PC-3 (cell line): ENCODE data around the gene PRDM13. TPM values are rescaled to one million over a fixed set of nuclear protein-coding genes. Genes with fewer than 3 reads are reported as not detected.

Source experiments
- ATAC-seq: fragments of 200-7000 bp; cut with Tn5 transposase; 2 replicates; pipeline ENCODE4 v1.9.1; 2020; ENCODE audit warnings: mild to moderate bottlenecking, moderate library complexity
- BruUV-seq: library from RNA; stranded (reverse); fragments of 400-500 nt; replicated peaks from 2 replicates; lab custom pipeline; 2021; lab: Mats Ljungman, UMichigan
- CTCF ChIA-PET: fragments of 300-600 bp; sonication (Branson Sonifier 250); formaldehyde crosslinking; loops from one replicate; lab custom pipeline; 2022; ENCODE audit warnings: antibody characterized with exemption; lab: Charles Lee
- POLR2A ChIA-PET: fragments of 300-600 bp; sonication (Branson Sonifier 250); formaldehyde crosslinking; loops from one replicate; lab custom pipeline; 2022; ENCODE audit warnings: antibody characterized with exemption; ENCODE audit not compliant: unreplicated experiment; lab: Charles Lee
- DNase-seq: peaks from one replicate; pipeline ENCODE4 v3.0.0-alpha.2; 2015
- H2AFZ ChIP-seq: fragments of 300-600 bp; sonication (generic); 2 replicates; pipeline ENCODE4 v1.6.0; 2016; ENCODE audit warnings: antibody characterized with exemption, low read length
- H3F3A ChIP-seq: fragments of 300-600 bp; sonication (generic); one replicate; pipeline ENCODE4 v1.6.0; 2017; ENCODE audit warnings: antibody characterized with exemption, low read length, control low read depth, mild to moderate bottlenecking; ENCODE audit not compliant: unreplicated experiment
- H3K27ac ChIP-seq: fragments of 300-600 bp; sonication (generic); 2 replicates; pipeline ENCODE4 v1.5.1; 2016; ENCODE audit warnings: mild to moderate bottlenecking, low read length
- H3K27me3 ChIP-seq: fragments of 300-600 bp; sonication (generic); 2 replicates; pipeline ENCODE4 v1.6.1; 2016; ENCODE audit warnings: low read length, mixed read lengths
- H3K36me3 ChIP-seq: fragments of 300-600 bp; sonication (generic); 2 replicates; pipeline ENCODE4 v1.6.1; 2016; ENCODE audit warnings: low read depth, mixed run types, low read length, mixed read lengths
- H3K4me1 ChIP-seq: fragments of 300-600 bp; sonication (generic); 2 replicates; pipeline ENCODE4 v1.5.1; 2016; ENCODE audit warnings: low read length; ENCODE audit not compliant: insufficient read depth
- H3K4me2 ChIP-seq: fragments of 300-600 bp; sonication (generic); 2 replicates; pipeline ENCODE4 v1.6.0; 2016; ENCODE audit warnings: low read length
- H3K4me3 ChIP-seq: fragments of 300-600 bp; sonication (generic); 2 replicates; pipeline ENCODE4 v1.5.1; 2016; ENCODE audit warnings: mild to moderate bottlenecking, low read length, mixed read lengths
- H3K79me2 ChIP-seq: fragments of 300-600 bp; sonication (generic); 2 replicates; pipeline ENCODE4 v1.6.1; 2017; ENCODE audit warnings: low read length, mixed read lengths
- H3K9ac ChIP-seq: fragments of 300-600 bp; sonication (generic); 2 replicates; pipeline ENCODE4 v1.6.0; 2016; ENCODE audit warnings: mild to moderate bottlenecking, low read length
- H3K9me2 ChIP-seq: fragments of 300-600 bp; sonication (generic); replicated peaks from 2 replicates; pipeline ENCODE4 v1.6.1; 2016; ENCODE audit warnings: mixed run types, low read length, mixed read lengths
- H3K9me3 ChIP-seq: fragments of 300-600 bp; sonication (generic); 2 replicates; pipeline ENCODE4 v1.6.1; 2016; ENCODE audit warnings: low read length, mixed read lengths
- H4K20me1 ChIP-seq: fragments of 300-600 bp; sonication (generic); 2 replicates; pipeline ENCODE4 v1.6.1; 2016; ENCODE audit warnings: low read length, mixed read lengths
- EZH2 ChIP-seq: fragments of 300-600 bp; sonication (generic); IDR thresholded peaks from one replicate; pipeline ENCODE4 v1.6.1; 2017; ENCODE audit warnings: antibody characterized with exemption, mild to moderate bottlenecking, low read length; ENCODE audit not compliant: unreplicated experiment
- EZH2phosphoT487 ChIP-seq: fragments of 300-600 bp; sonication (generic); IDR thresholded peaks from 2 replicates; pipeline ENCODE4 v1.6.1; 2018; ENCODE audit warnings: mild to moderate bottlenecking, antibody characterized with exemption, low read length, borderline replicate concordance
- intact Hi-C: fragments of 100-400 bp; cut with micrococcal nuclease; formaldehyde crosslinking; loops from 2 replicates; pipeline ENCODE4 v1.9.0; 2023
- total RNA-seq: library from RNA; depleted of rRNA; stranded (reverse); fragments of >200 nt; gene quantifications from 2 replicates; pipeline ENCODE4 v1.2.3, GENCODE V29; 2014
- TF ChIP-seq, protein P1 (sequence below): fragments of 300-600 bp; sonication (generic); conservative IDR thresholded peaks from 2 replicates; pipeline ENCODE4 v1.5.1; 2017; ENCODE audit warnings: antibody characterized with exemption, low read depth, mild to moderate bottlenecking, low read length

PRDM13 gene
- total RNA-seq, 1 experiment from 2014 or later: not detected

DNA sequence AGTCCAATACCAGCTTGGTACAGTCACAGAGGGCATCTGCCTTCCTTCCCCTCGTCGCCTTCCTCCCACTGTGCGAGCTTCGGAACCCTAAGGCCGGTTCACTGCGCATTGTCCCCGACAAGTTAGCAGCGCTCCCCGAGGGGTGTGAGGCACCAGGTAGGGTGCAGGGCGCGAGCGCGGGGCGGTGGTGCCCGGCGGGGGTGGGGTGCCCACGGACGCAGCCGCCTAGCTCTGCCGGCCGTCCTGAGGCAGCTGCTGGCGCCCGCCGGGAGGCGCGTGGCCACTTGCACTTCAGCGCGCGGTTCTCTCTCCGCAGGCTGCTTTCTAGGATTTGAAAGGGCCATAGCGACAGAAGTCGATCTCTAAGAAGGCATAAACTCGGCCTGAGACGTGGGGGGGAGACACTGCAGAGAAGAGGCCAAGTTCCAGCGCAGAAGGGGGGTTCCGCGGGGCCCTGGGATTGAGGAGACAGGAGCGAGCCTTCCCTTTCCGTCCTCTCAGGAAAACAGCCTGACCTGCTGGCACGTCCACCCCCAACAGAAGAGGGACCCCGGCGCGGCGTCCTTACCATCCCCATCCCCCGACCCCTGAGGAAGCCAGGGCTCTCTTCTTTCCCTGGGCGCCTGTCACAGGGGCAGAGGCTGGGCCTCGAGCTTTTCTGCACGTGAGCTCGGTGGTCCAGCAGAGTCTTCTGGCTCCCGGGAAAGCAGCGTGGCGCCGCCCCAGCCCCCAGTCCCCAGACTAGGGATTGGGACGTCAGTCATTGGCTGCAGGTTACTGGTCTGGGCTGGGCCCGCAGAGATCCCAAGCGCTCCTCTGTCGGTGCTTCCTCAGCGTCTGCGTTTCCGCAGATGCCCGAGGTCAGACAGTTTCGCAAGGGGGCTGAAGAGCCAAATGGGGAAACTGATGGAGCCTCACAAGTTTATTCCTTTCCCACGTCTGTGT, 15.6 kb upstream of the PRDM13 start:
- Histone ChIP-seq H3K4me2 (no peak overlapping the region), H3K9me2 (no peaks in the 10 kb centered on the region), H3F3A (no peaks in the 10 kb centered on the region), H3K36me3 (no peaks in the 10 kb centered on the region), H3K4me1 (no peaks in the 10 kb centered on the region), H4K20me1 (no peaks in the 10 kb centered on the region), H3K4me3 (no peak overlapping the region), H3K27ac (no peak overlapping the region), H3K27me3 (peaks cover 33% of the 10 kb centered on the region), H3K9me3 (no peaks in the 10 kb centered on the region), H2AFZ (no peak overlapping the region), H3K79me2 (no peaks in the 10 kb centered on the region), H3K9ac (no peak overlapping the region)
- CTCF ChIA-PET: no interaction called here
- intact Hi-C loops: no loop called here
- no TSS peak for BruUV-seq
- TF ChIP-seq EZH2phosphoT487 (no peak), EZH2 (no peak)
- TF ChIP-seq, protein P1, sequence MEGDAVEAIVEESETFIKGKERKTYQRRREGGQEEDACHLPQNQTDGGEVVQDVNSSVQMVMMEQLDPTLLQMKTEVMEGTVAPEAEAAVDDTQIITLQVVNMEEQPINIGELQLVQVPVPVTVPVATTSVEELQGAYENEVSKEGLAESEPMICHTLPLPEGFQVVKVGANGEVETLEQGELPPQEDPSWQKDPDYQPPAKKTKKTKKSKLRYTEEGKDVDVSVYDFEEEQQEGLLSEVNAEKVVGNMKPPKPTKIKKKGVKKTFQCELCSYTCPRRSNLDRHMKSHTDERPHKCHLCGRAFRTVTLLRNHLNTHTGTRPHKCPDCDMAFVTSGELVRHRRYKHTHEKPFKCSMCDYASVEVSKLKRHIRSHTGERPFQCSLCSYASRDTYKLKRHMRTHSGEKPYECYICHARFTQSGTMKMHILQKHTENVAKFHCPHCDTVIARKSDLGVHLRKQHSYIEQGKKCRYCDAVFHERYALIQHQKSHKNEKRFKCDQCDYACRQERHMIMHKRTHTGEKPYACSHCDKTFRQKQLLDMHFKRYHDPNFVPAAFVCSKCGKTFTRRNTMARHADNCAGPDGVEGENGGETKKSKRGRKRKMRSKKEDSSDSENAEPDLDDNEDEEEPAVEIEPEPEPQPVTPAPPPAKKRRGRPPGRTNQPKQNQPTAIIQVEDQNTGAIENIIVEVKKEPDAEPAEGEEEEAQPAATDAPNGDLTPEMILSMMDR: no peak
- DNase-seq (no peak), ATAC-seq (no peak)
- POLR2A ChIA-PET: no interaction called here

DNA sequence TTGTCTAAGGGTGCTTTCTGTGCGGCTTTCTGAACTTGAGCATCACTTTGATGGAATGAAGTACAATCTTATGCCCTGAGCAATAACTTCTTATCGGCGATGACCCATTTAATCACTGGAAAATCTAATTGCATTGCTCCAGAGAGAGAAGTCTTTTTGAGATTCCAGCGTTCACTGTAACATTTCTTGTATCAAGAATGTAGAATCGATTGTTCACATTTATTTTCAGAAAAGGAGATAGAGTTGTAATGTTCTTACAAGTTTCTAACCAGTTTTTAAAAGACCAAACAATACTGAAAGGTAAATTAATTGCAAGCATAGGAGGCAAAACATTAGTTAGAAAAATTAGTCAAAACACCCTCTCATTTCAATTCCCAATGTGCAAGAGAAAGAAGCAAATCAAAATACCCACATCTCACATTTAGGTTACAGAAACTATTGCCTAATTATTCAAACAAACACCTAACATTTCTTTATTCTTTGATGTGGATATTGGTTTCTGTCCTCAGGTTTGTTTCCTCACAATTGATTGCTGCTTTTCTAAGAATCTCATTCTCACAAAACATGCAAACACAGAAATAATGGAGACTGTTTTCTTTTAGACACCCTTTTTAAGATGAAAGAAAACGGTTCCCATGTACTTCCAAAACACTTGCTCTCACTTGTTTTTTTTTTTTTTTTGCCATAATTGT, 14.8 kb upstream of the PRDM13 start:
- Histone ChIP-seq H3F3A (no peaks in the 10 kb centered on the region), H3K4me3 (no peak overlapping the region), H3K79me2 (no peaks in the 10 kb centered on the region), H3K9me3 (no peaks in the 10 kb centered on the region), H3K9ac (no peak overlapping the region), H3K9me2 (no peaks in the 10 kb centered on the region), H3K27me3 (peaks cover 41% of the 10 kb centered on the region), H3K4me2 (no peak overlapping the region), H3K27ac (no peak overlapping the region), H2AFZ (no peak overlapping the region), H3K36me3 (no peaks in the 10 kb centered on the region), H3K4me1 (no peaks in the 10 kb centered on the region), H4K20me1 (no peaks in the 10 kb centered on the region)
- ChIA-PET CTCF (no interaction called here), POLR2A (no interaction called here)
- TF ChIP-seq, protein P1: no peak
- TF ChIP-seq EZH2 (no peak), EZH2phosphoT487 (no peak)
- no TSS peak for BruUV-seq
- intact Hi-C loops: no loop called here
- DNase-seq (no peak), ATAC-seq (no peak)
